ENCODE measurements around the gene SND1.

GRCh38 chr7:128099204-128099671 is 447.2 kb downstream of the SND1 start:
- TF ChIP-seq CTCF (IDR thresholded peaks at IDR 0.05; ENCODE audit: insufficient read depth, low read length, poor library complexity, severe bottlenecking) (no peak), EZH2phosphoT487 (conservative IDR thresholded peaks at IDR 0.05; ENCODE audit: low read length) (no peak)

Measured in SU-DHL-6 (cell line).